Measurements from ENCODE around the gene PDE3B. TPM values are rescaled to one million over a fixed set of nuclear protein-coding genes. Genes with fewer than 3 reads are reported as not detected.

PDE3B gene
- total and polyA plus RNA-seq, 2 of the 4 experiments (the other 2 are of a cell fraction), result 0.21 to 1.3 TPM

- H3K4me3 ChIP-seq (ENCODE audit: insufficient read depth, low read depth, low read length), result no peak overlapping the region
- no peak overlapping the region for H3K18ac ChIP-seq (ENCODE audit: low read depth, low read length)
- BruUV-seq (replicated peaks), result no TSS peak
- H3K4me1 ChIP-seq (ENCODE audit: control insufficient read depth, insufficient read depth, low read length), result no peaks in the 10 kb centered on the region
- no peak overlapping the region for H3K4ac ChIP-seq (ENCODE audit: low read depth, low read length)
- DNase-seq (no peak), ATAC-seq (ENCODE audit: low read depth) (no peak)
- no peaks in the 10 kb centered on the region for H3K9me3 ChIP-seq (ENCODE audit: control insufficient read depth, insufficient read depth, low read length)
- intact Hi-C loops (cut with micrococcal nuclease), result no loop called here
- H2BK5ac ChIP-seq (ENCODE audit: low read depth, low read length, poor library complexity, severe bottlenecking), result no peak overlapping the region
- in situ Hi-C loops (cut with MboI; ENCODE audit: low sequenced_read_pairs), result no loop called here
- H3K27ac ChIP-seq (ENCODE audit: insufficient read depth, low read length), result no peak overlapping the region
- no peak overlapping the region for H2BK20ac ChIP-seq (ENCODE audit: low read depth, low read length)
- H2BK120ac ChIP-seq (ENCODE audit: low read depth, low read length), result no peak overlapping the region
- H3K56ac ChIP-seq (ENCODE audit: extremely low read depth, insufficient read depth, low read length), result no peak overlapping the region
- H2BK15ac ChIP-seq (ENCODE audit: low read depth, low read length), result no peak overlapping the region
- POLR2A ChIA-PET (ENCODE audit: unreplicated experiment), result no interaction called here
- dilution Hi-C loops (cut with HindIII; ENCODE audit: low sequenced_read_pairs, unreplicated experiment), result no loop called here
- no peaks in the 10 kb centered on the region for H3K9me1 ChIP-seq (ENCODE audit: insufficient read depth, low read length)
- no peaks in the 10 kb centered on the region for H4K20me1 ChIP-seq (ENCODE audit: insufficient read depth, low read length)
- H4K5ac ChIP-seq (ENCODE audit: low read depth, low read length), result no peak overlapping the region
- no peak overlapping the region for H4K8ac ChIP-seq (ENCODE audit: low read depth in 2 of 2, low read length in 2 of 2)
- no peaks in the 10 kb centered on the region for H3K36me3 ChIP-seq (ENCODE audit: control insufficient read depth, insufficient read depth, low read length)
- no peak overlapping the region for H4K91ac ChIP-seq (ENCODE audit: insufficient read depth, low read depth, low read length)
- no peak overlapping the region for H3K9ac ChIP-seq (ENCODE audit: low read depth, low read length)
- no peak overlapping the region for H2AK9ac ChIP-seq (replicated peaks; ENCODE audit: low read depth, low read length, poor library complexity)
- TF ChIP-seq RFX5 (IDR thresholded peaks at IDR 0.05; ENCODE audit: low read depth, low read length), result no peak
- CTCF ChIA-PET, result no interaction called here
- no peaks in the 10 kb centered on the region for H3K27me3 ChIP-seq (ENCODE audit: control insufficient read depth, insufficient read depth, low read length)
- WGBS, 2 experiments (ENCODE audit: extremely low coverage in 2 of 2, insufficient read length in 1 of 2), result no CpG with 5 or more reads among the region's 3 CpGs
- H3K14ac ChIP-seq (replicated peaks; ENCODE audit: low read depth, low read length), result no peak overlapping the region
- H3K23ac ChIP-seq (ENCODE audit: low read depth, low read length), result no peak overlapping the region
- H3K4me2 ChIP-seq (ENCODE audit: low read depth, low read length), result no peak overlapping the region
- H2AFZ ChIP-seq (replicated peaks; ENCODE audit: low read length, poor library complexity), result no peak overlapping the region
- H3K79me1 ChIP-seq (ENCODE audit: low read depth in 1 of 2, low read length in 2 of 2), result no peaks in the 10 kb centered on the region
- no peak overlapping the region for H2AK5ac ChIP-seq (ENCODE audit: low read depth, low read length)
Observed at GRCh38 chr11:14746857-14747395, 103.3 kb downstream of the PDE3B start.

All from IMR-90 (cell line).